ENCODE data around the gene RBP3.

DNA sequence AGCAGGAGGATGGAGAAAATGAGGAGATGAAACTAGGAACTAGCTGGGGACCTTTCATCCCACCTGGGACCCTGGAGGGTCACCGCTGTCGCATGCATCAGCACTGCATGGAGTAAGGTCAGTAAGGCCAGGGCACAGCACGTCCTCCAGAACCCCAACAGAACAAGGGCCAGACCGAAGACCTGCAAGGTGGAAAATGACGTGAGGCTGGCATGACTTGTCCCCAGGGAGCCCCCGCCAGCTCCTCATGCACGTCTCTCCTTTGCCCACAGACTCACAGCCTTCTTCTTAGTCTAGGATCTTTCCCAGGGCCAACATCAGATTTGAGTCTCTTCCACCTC is 31.3 kb downstream of the RBP3 start:
- TF ChIP-seq, protein P1, sequence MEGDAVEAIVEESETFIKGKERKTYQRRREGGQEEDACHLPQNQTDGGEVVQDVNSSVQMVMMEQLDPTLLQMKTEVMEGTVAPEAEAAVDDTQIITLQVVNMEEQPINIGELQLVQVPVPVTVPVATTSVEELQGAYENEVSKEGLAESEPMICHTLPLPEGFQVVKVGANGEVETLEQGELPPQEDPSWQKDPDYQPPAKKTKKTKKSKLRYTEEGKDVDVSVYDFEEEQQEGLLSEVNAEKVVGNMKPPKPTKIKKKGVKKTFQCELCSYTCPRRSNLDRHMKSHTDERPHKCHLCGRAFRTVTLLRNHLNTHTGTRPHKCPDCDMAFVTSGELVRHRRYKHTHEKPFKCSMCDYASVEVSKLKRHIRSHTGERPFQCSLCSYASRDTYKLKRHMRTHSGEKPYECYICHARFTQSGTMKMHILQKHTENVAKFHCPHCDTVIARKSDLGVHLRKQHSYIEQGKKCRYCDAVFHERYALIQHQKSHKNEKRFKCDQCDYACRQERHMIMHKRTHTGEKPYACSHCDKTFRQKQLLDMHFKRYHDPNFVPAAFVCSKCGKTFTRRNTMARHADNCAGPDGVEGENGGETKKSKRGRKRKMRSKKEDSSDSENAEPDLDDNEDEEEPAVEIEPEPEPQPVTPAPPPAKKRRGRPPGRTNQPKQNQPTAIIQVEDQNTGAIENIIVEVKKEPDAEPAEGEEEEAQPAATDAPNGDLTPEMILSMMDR (IDR thresholded peaks at IDR 0.05), result no peak
- TF ChIP-seq ZFX (IDR thresholded peaks at IDR 0.05; ENCODE audit: borderline replicate concordance), result no peak
